ENCODE measurements around the gene PDE4D. TPM values are rescaled to one million over a fixed set of nuclear protein-coding genes. Genes with fewer than 3 reads are reported as not detected.

PDE4D gene
- total and polyA plus RNA-seq, 12 donors: 1.2 to 18.9 (median 2.1) TPM

DNA sequence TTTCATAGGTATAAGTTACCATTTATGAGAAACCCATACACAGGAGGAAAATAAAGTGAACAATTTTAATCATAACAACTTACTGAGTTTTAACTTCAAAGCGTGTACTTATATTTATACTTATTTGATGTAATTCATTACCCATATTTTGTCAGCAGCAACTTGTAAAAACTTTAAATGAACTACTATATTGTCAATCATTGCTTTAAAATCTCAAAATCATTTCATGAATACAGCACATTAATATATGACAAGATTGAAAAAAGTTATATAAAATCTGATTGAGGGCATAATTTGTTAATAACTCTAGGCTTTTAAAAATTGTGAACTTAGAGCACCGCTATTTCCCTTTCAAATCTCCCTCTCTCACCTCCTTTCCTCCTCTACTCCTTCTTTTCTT is 573.1 kb downstream of the PDE4D start:
- Histone ChIP-seq H3K36me3 (replicated peaks in 1 of 2) (no peaks in the 10 kb centered on the region), H3K4me3 (no peak overlapping the region), H3K27me3 (no peaks in the 10 kb centered on the region), H3K9me3 (replicated peaks in 1 of 3) (no peaks in the 10 kb centered on the region), H3K27ac (no peak overlapping the region), H3K4me1 (replicated peaks in 1 of 2) (peaks cover 0 to 8% of the 10 kb centered on the region in 2 donors)
- no peak for TF ChIP-seq POLR2A (IDR thresholded peaks at IDR 0.05)
- TF ChIP-seq, protein P1, sequence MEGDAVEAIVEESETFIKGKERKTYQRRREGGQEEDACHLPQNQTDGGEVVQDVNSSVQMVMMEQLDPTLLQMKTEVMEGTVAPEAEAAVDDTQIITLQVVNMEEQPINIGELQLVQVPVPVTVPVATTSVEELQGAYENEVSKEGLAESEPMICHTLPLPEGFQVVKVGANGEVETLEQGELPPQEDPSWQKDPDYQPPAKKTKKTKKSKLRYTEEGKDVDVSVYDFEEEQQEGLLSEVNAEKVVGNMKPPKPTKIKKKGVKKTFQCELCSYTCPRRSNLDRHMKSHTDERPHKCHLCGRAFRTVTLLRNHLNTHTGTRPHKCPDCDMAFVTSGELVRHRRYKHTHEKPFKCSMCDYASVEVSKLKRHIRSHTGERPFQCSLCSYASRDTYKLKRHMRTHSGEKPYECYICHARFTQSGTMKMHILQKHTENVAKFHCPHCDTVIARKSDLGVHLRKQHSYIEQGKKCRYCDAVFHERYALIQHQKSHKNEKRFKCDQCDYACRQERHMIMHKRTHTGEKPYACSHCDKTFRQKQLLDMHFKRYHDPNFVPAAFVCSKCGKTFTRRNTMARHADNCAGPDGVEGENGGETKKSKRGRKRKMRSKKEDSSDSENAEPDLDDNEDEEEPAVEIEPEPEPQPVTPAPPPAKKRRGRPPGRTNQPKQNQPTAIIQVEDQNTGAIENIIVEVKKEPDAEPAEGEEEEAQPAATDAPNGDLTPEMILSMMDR (IDR thresholded peaks at IDR 0.05): no peak
- WGBS, 4 donors: 85 to 95% (median 90%) methylated on average over 2 of the region's 2 CpGs
- intact Hi-C loops (cut with DNase I): no loop called here
- no peak for DNase-seq

- Histone ChIP-seq H3K36me3 (replicated peaks in 1 of 2) (no peaks in the 10 kb centered on the region), H3K4me1 (replicated peaks in 1 of 2) (peaks cover 0 to 8% of the 10 kb centered on the region in 2 donors), H3K27ac (no peak overlapping the region), H3K4me3 (no peak overlapping the region), H3K9me3 (replicated peaks in 1 of 3) (no peaks in the 10 kb centered on the region), H3K27me3 (no peaks in the 10 kb centered on the region)
- DNase-seq: no peak
- intact Hi-C loops (cut with DNase I): no loop called here
- TF ChIP-seq, protein P1 (IDR thresholded peaks at IDR 0.05): no peak
- no peak for TF ChIP-seq POLR2A (IDR thresholded peaks at IDR 0.05)
Measured at GRCh38 chr5:59319250-59319649, 574.3 kb downstream of the PDE4D start.

- 50 to 53% (median 53%) methylated on average over 4 of the region's 4 CpGs for WGBS, 4 donors
Measured at GRCh38 chr5:59317774-59318205, 575.7 kb downstream of the PDE4D start.

GRCh38 chr5:59317023-59317773 is 576.3 kb downstream of the PDE4D start:
- H3K4me3 ChIP-seq: no peak overlapping the region
- no peaks in the 10 kb centered on the region for H3K36me3 ChIP-seq (replicated peaks in 1 of 2)
- WGBS, 4 donors: 51 to 56% (median 56%) methylated on average over 6 of the region's 6 CpGs
- H3K9me3 ChIP-seq (replicated peaks in 1 of 3): no peaks in the 10 kb centered on the region
- H3K27ac ChIP-seq: peak overlapping the region in 2 of 5 donors; percentile 20 to 31
- TF ChIP-seq POLR2A (IDR thresholded peaks at IDR 0.05): no peak
- TF ChIP-seq, protein P1 (IDR thresholded peaks at IDR 0.05): no peak
- intact Hi-C loops (cut with DNase I): no loop called here
- H3K4me1 ChIP-seq (replicated peaks in 1 of 2): peaks cover 0 to 8% of the 10 kb centered on the region in 2 donors
- peak in 1 of 7 donors; percentile 65 for DNase-seq
- H3K27me3 ChIP-seq: no peaks in the 10 kb centered on the region

More at GRCh38 chr5:59317774-59318205, 575.7 kb downstream of the PDE4D start:
- no peaks in the 10 kb centered on the region for H3K9me3 ChIP-seq (replicated peaks in 1 of 3)
- intact Hi-C loops (cut with DNase I): no loop called here
- no peak for TF ChIP-seq POLR2A (IDR thresholded peaks at IDR 0.05)
- TF ChIP-seq, protein P1 (IDR thresholded peaks at IDR 0.05): no peak
- H3K27me3 ChIP-seq: no peaks in the 10 kb centered on the region
- no peak overlapping the region for H3K4me3 ChIP-seq
- H3K4me1 ChIP-seq (replicated peaks in 1 of 2): peaks cover 0 to 8% of the 10 kb centered on the region in 2 donors
- H3K36me3 ChIP-seq (replicated peaks in 1 of 2): no peaks in the 10 kb centered on the region
- H3K27ac ChIP-seq: peak overlapping the region in 2 of 5 donors; percentile 5 to 31
- DNase-seq: no peak
